RWPE1 (cell line): ENCODE results near the gene MLX.
A peak's percentile ranks its signal among the peaks of the same experiment; 100 is the strongest.

ENCODE experiments used
- CTCF ChIA-PET: fragments of 350-600 bp; sonication (Branson Sonifier 250); formaldehyde crosslinking; extraction: SDS; loops from one replicate; lab custom pipeline; 2021; lab: Yijun Ruan, JAX
- POLR2A ChIA-PET: fragments of 400-600 bp; formaldehyde crosslinking; extraction: SDS; loops from one replicate; lab custom pipeline; 2020; ENCODE audit warnings: antibody characterized with exemption; ENCODE audit not compliant: low non-redundant PET; lab: Yijun Ruan, JAX
- DNase-seq: peaks from one replicate; pipeline ENCODE4 v3.0.0; 2012; ENCODE audit warnings: low spot score
- H3K27ac ChIP-seq: fragments of 450-650 bp; 2 replicates; pipeline ENCODE4 v1.5.1; 2017
- TF ChIP-seq, protein P1 (sequence below): fragments of 450-650 bp; conservative IDR thresholded peaks from 2 replicates; pipeline ENCODE4 v1.5.1; 2017; ENCODE audit warnings: low read depth, mild to moderate bottlenecking

The MLX gene

DNA sequence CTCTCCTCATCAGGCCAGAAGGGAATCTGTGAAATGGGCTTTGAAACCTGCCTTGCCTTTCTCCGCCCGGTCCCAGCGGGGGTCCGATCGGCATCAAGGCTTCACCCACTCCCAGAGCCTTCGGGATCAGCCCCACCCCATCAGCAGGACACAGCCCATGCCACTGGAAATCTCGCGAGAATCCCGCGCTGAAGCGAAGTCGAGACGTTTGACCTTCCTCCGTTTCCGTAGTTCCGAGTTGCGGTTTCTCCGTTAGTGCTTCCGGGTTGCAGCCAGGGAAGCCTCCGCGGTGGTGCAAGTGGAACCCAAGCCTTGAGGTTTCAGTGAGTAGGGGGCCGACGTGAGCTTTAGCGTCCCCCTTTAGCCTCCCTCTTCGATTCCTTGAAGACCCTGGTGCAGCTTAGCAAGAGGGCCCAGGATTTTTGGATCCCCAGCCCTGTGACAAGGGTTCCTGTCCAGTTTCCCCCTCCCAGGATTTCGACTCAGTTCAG, 5.0 kb upstream of the MLX start, which contains the start of gene COASY:
Gene COASY (plus strand): TSS at position 252 of the 491 bp plus-strand sequence. CDS start 475 bp downstream, outside the sequence.
- TF ChIP-seq, protein P1, sequence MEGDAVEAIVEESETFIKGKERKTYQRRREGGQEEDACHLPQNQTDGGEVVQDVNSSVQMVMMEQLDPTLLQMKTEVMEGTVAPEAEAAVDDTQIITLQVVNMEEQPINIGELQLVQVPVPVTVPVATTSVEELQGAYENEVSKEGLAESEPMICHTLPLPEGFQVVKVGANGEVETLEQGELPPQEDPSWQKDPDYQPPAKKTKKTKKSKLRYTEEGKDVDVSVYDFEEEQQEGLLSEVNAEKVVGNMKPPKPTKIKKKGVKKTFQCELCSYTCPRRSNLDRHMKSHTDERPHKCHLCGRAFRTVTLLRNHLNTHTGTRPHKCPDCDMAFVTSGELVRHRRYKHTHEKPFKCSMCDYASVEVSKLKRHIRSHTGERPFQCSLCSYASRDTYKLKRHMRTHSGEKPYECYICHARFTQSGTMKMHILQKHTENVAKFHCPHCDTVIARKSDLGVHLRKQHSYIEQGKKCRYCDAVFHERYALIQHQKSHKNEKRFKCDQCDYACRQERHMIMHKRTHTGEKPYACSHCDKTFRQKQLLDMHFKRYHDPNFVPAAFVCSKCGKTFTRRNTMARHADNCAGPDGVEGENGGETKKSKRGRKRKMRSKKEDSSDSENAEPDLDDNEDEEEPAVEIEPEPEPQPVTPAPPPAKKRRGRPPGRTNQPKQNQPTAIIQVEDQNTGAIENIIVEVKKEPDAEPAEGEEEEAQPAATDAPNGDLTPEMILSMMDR = no peak
- peak; percentile 98 for DNase-seq
- H3K27ac ChIP-seq = peak within 1 kb of the TSS; percentile 89
- CTCF ChIA-PET = no interaction called here
- POLR2A ChIA-PET = no interaction called here

DNA sequence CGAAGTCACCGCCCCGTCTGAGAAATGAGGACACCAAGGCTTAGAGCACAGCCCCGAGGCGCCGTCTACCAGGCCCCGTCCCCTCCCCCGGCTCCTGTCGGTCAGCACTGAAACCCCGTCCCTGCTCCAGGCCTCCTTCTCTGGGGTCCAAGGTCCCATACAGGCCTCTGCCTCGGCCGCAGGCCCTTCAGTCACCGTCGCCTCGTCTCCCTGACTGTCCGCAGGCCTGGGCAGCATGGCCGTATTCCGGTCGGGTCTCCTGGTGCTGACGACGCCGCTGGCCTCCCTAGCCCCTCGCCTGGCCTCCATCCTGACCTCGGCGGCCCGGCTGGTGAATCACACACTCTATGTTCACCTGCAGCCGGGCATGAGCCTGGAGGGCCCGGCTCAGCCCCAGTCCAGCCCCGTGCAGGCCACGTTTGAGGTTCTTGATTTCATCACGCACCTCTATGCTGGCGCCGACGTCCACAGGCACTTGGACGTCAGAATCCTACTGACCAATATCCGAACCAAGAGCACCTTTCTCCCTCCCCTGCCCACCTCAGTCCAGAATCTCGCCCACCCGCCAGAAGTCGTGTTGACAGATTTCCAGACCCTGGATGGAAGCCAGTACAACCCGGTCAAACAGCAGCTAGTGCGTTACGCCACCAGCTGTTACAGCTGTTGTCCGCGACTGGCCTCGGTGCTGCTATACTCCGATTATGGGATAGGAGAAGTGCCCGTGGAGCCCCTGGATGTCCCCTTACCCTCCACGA, 4.3 kb upstream of the MLX start:
- H3K27ac ChIP-seq = peak overlapping the region; percentile 89
- POLR2A ChIA-PET = no interaction called here
- CTCF ChIA-PET = no interaction called here
- TF ChIP-seq, protein P1 = no peak
- no peak for DNase-seq

DNA sequence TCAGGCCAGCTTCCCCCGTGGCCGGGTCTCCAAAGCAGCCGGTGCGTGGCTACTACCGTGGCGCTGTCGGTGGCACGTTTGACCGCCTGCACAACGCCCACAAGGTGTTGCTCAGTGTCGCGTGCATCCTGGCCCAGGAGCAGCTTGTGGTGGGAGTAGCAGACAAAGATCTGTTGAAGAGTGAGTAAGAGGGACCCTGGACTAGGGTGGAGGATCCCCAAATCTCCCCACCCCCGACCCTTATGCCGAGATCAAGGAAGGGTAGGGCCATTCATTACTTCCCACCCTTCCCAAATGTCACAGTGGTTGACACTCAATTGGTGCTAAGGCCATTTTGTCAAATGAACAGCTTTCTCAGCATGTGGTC, 3.8 kb upstream of the MLX start:
- TF ChIP-seq, protein P1 = no peak
- DNase-seq = no peak
- ChIA-PET CTCF (no interaction called here), POLR2A (interaction anchor here (0.7 kb wide), 1 partner anchor 114 kb away, joined by 4 read pairs; no protein-coding TSS in a partner anchor)
- peak overlapping the region; percentile 89 for H3K27ac ChIP-seq

DNA sequence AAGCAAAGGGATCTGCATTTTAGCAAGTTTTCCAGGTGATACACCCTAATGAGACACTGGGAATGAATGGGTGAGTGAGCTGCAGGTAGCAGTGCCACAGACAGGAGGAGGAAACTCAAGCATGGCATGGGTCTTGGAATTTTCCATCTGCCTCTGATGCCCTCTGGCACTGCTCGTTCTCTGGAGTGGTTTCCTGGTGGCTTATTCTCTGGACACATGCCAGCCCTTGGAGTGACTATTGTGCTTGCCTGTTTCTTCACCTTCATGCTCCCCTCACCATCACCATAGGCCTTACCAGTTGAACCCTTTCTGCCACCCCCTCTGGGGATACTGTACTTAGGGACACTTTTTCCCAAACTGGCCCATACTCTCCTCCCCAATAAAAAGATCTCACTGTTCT, 3.4 kb upstream of the MLX start:
- H3K27ac ChIP-seq = peak overlapping the region; percentile 89
- ChIA-PET POLR2A (interaction anchor here (0.7 kb wide), 1 partner anchor 114 kb away, joined by 4 read pairs; no protein-coding TSS in a partner anchor), CTCF (no interaction called here)
- TF ChIP-seq, protein P1 = no peak
- no peak for DNase-seq

DNA sequence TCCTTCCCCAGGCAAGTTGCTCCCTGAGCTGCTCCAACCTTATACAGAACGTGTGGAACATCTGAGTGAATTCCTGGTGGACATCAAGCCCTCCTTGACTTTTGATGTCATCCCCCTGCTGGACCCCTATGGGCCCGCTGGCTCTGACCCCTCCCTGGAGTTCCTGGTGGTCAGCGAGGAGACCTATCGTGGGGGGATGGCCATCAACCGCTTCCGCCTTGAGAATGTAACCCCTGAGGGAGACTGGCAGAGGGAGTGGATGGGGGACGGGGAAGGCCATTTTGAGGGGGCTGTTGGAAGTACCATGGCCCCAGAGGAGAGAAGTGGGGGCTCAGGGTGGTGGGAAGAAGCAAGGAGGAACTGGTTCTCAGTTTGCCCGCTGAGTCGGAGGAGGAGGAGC, 3.0 kb upstream of the MLX start:
- TF ChIP-seq, protein P1 = no peak
- H3K27ac ChIP-seq = peak overlapping the region; percentile 89
- ChIA-PET POLR2A (interaction anchor here (0.7 kb wide), 1 partner anchor 113 kb away, joined by 4 read pairs; no protein-coding TSS in a partner anchor), CTCF (no interaction called here)
- DNase-seq = no peak

DNA sequence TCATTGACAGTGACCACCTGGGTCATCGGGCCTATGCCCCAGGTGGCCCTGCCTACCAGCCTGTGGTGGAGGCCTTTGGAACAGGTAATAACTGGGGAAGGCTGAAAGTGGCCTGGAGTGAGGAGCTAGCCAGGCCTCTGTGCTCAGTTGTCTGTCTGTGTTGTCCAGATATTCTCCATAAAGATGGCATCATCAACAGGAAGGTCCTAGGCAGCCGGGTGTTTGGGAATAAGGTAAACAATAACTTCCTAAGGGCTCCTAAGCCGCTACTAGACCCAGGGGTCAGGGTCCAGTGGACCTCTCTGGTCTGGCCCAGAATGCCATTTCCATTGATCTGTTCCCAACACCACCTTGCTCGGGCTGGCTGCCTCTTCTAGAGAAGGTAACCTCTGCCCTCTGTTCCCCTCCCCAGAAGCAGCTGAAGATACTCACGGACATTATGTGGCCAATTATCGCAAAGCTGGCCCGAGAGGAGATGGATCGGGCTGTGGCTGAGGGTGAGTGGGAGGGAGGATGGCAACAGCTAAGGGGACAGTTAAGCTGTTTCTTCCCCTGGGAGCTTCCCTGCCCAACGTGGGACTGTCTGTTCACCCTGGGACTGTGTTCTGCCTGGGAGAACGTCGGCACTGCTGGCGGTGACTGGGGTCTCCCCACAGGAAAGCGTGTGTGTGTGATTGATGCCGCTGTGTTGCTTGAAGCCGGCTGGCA, 1.9 kb upstream of the MLX start:
- ChIA-PET POLR2A (interaction anchor here (0.5 kb wide), 1 partner anchor 11 kb away, joined by 4 read pairs; no protein-coding TSS in a partner anchor), CTCF (no interaction called here)
- H3K27ac ChIP-seq = peak overlapping the region; percentile 89
- TF ChIP-seq, protein P1 = no peak
- no peak for DNase-seq
